ENCODE data around the gene ANKRD34C. TPM values are rescaled to one million over a fixed set of nuclear protein-coding genes. Genes with fewer than 3 reads are reported as not detected.

Gene ANKRD34C
- polyA plus RNA-seq, 4 donors: 0.01 TPM; not detected in 3

Other genes starting within 250 kb of the ANKRD34C start
- gene RASGRF1, start 191.9 kb upstream of the ANKRD34C start, polyA plus RNA-seq: under 1 TPM in 2 of 4 donors, not detected in 2; 0.10 to 0.49 TPM
- gene TMED3, start 28.4 kb downstream of the ANKRD34C start, polyA plus RNA-seq: 100 to 1,000 TPM in 1 of 4 donors, 10 to 100 TPM in 3; 25.9 to 106 (median 44.8) TPM
- gene MINAR1, start 149.6 kb downstream of the ANKRD34C start, polyA plus RNA-seq: under 1 TPM in 2 of 4 donors, not detected in 2; 0.16 to 0.43 TPM